GM10847 (cell line): ENCODE data around the gene TET3.

ENCODE experiments used
- POLR2A ChIP-seq: IDR thresholded peaks from 2 replicates; pipeline ENCODE4 v1.6.1; 2011; ENCODE audit not compliant: insufficient read length; ENCODE audit errors: extremely low read depth

The TET3 gene

DNA sequence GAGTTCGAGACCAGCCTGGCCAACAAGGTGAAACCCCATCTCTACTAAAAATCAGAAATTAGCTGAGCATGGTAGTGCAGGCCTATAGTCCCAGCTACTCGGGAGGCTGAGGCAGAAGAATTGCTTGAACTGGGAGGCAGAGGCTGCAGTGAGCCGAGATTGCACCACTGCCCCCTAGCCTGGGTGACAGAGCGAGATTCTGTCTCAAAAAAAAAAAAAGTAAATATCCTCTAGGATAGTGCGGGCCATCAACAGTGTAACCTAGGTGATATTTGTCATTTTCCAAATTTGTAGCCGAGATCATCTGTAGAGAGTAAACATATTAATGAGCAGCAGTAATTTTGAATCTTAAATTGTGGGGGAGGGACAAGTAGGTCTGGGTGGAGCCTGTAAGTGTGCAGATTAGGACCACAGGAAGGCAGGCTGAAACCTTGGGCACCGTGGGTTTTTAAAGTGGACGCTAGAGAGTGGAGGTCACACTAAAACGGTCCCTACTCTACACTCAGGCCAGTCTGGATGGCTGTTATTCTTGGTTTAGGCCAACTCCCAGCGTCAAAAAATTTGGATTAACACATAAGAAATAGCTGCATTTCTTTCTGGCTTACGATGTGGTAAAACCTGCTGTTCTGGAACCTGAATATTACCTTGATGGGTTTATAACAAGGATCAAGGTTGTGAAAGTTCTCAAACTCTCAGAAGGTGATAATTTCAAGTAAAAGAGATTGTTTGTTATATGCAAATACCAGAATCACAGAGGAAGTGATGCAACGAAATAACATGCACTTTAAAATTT, 22.7 kb upstream of the TET3 start:
- no peak for TF ChIP-seq POLR2A

DNA sequence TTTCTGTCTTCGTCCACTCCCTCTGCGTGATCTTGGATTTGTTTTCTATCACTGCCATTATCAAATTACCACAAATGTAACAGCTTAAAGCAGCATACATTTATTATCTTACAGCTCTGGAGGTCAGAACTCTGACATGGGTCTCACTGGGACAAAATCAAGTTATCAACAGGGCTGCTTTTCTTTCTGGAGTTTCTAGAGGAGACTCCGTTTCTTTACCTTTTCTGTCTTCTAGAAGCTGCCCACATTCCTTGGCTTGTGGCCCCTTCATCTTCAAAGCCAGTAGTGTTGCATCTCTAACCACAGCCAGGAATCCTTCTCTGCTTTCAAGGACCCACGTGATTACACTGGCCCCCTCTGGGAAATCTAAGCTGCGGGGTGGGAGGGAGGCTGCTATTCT, 21.9 kb upstream of the TET3 start:
- no peak for TF ChIP-seq POLR2A

DNA sequence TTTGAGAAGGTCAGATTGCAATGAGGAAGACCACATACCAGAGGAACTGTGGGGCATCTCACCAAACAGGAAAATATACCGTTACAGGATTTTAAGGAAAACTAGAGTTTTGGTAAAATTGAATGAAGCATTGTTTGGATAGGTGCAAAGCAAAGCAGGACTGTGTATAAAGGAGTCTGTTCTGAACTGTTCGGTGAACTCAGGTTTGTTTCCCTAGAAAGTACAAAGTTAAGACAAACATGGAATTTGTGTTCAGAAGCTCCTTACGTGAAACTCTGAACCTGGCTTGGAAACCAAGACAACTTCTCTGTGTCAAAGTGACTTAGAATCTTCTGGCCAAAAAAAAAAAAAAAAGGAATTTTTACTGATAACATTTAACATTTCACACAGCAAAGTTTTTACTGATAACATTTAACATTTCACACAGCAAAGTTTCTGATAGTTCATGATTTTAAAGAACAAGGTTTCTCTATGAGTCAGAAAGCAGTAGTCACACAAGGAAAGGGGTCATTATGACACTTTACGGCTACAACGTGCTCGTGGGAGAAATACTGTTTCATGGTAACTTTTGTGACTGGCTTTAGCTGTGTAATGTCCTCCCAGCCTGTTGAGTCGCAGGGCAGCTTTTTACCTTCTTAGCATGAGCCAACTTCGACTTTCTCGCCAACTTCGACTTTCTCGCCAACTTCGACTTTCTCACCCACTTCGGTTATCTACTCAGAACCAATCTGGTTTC, 21.2 kb upstream of the TET3 start:
- TF ChIP-seq POLR2A: no peak

DNA sequence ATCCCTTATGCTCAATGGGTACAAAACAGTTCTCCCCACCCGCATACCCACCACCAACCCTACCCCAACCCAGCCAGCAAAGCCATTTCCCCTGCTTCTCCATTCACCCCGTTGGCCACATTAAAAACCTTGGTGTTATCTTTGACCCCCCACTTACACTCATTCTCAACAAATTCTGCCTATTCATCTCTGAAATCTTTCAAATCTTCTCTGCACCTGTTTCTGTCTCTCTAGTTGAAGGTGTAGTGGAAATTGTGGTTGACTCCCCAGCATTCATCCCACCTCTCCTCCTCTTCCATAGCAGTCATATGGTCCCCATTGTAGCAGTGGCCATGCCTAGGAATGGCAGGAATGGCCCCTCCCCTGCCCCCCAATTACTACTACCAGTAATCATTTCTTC, 20.5 kb upstream of the TET3 start:
- TF ChIP-seq POLR2A: no peak

DNA sequence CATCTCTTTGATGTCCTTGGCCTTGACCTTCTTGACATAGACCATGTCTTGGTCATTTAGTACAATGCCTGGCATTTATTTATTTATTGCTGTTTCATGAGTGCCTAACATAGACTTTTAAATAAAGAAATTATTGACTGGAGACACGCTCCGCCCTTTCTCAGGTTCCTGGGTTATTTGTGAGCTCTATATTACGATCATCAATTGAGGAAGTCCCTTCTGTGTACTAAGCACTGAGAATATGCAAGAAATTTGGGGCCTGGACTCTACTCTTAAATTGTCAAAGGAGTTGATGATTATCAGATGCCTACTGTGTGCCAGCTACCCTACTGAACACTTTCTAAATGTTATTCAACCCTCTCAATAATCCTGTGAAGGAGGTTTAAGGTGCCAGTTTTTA, 19.7 kb upstream of the TET3 start:
- TF ChIP-seq POLR2A: no peak

DNA sequence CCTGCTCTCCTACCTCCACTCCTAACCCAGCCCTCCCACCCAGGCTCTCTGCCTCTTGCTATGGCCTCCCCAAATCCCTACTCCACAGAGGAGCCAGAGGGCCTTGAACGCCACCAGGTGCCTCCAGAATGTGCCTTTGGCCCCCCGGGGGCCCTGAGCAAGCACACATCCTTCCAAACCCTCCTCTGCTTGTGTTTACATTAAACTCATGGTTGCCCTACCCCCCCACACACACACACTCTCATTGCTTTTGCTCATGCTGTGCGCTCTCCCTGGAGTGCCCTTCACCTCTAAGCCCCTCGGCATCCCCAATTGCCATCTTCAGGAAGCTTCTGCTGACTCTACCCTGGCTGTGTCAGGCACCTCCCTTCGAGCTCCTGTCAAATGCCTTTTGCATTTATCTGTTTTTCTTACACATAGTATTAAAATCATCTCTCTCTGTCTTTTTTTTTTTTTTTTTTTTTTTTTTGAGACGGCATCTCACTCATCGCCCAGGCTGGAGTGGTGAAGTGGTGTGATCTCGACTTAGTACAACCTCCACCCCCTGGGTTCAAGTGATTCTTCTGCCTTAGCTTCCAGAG, 16.3 kb upstream of the TET3 start:
- no peak for TF ChIP-seq POLR2A

DNA sequence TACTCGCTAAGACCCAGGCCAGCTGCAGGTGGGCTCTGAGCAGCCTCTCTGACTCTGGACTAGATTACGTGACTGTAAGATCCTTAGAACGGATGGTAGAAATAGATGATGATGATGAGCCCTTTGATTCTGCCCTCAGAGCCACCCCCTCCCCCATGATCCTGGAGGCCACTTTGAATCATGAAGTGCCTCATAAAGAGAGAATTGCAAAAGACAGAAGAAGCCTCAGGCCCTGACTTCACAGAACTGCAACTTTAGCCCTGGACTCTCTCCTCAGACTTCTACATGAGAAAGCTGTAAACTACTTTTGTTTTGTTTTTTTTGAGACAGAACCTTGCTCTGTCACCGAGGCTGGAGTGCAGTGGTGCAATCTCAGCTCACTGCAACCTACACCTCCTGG, 15.4 kb upstream of the TET3 start:
- TF ChIP-seq POLR2A: no peak

DNA sequence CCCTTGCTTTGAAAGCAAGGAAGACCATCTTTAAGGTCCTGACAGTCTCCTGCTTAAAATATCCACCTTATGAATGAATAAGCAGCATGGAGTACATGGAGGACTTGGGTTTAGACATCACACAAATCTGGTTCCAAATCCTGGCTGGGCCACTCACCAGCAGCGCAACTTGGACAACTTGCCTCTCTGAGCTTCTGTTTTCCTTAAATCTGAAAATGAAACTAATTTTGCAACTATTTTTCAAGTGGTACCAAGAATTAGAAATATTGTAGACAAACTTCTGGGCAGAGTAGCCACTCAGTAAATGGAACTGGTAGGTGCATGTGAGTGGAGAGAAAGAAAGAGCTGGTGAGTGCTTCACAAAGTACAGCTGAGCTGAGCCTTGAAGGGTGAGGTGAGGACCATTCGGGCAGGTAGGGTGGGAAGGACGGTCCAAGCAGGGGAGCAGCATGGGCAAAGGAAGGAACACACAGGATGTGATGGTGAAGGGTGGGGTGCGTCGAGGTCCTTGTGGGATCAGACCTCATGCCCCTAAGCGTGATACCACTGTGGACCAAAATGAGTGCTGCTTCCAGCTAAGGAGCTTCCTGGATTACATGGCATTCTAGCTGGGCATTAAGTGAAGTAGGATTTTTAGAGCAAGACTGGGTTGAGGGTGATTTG, 14.4 kb upstream of the TET3 start:
- TF ChIP-seq POLR2A: no peak

DNA sequence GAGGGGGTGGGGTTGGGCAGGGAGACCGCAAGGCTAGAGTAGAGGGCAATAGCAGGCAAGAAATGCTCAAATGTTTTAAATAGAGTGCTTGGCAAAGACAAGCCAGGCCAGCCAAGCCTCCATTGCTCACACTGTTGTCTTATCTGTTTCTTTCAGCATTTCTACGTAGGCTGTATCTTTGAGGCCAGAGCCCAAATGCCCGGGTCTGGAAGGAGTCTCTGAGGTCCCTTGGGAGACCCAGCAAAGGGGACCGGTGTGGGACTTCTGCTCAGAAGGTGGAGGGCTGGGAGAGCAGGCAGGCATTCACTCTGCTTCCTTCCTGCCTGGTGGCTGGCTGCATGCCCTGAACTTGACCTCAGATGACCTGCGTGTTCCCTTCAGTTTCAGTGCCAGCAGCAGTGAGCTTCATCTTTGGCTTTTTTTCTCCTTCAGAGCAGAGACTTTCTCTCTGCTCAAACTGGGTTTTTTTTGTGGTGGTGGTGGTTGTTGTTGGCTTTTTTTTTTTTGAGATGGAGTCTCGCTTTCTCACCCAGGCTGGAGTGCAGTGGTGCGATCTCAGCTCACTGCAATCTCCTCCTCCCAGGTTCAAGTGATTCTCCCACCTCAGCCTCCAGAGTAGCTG, 13.7 kb upstream of the TET3 start:
- TF ChIP-seq POLR2A: no peak

DNA sequence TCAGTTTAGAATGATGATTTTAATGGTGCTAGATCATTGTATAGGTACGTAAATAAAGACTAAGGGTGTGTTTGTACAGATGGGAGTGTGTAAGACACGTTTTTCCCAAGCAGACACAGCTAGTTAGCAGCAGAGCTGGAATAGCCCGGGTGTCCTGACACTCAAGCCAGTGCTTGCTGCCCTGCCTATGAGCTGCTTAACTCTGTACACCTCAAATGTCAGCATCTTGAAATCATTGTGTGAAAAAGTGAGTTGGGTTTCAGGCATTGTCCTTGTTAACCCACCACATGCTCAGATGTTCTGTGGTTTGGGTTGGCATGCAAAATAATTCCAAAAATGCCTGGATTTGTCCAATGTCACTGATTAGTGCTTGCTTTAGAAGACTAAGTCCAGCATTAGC, 13.0 kb upstream of the TET3 start:
- TF ChIP-seq POLR2A: no peak

DNA sequence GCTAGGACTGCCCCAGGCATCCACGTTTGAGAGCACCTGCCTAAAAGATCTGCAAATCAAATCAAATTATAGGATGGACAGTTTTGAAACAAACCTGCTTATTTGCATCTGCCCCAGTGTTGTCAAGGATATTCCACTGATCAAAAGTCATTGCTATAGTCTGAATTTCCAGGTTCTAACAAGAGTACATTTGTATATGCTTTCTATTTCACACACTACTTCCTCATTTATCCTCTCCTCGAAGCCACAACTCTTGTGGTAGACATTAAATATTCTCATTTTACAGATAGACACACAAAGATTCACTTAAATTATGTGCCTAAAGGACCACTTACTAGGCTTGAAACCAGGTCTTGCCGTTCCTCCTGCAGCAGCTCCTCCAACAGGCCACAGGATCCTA, 11.9 kb upstream of the TET3 start:
- no peak for TF ChIP-seq POLR2A

DNA sequence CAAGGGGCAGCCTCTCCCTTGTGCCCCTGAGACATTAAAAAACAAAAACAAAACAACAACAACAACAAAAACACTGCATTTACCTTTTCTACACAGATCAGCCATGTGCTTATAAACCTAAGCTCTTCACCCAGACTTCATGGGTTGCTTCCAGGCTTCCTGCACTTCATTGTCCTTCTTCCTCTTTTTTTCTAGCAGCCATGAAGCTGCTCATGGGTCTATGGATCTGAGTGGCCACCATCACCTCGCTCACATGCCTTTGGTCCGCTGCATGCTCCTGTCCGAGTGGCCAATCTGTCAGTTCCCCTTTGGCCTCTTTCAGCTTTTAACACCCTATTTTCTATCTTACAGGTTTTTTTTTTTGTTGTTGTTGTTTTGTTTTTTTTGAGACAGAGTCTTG, 9.0 kb upstream of the TET3 start:
- TF ChIP-seq POLR2A: no peak

DNA sequence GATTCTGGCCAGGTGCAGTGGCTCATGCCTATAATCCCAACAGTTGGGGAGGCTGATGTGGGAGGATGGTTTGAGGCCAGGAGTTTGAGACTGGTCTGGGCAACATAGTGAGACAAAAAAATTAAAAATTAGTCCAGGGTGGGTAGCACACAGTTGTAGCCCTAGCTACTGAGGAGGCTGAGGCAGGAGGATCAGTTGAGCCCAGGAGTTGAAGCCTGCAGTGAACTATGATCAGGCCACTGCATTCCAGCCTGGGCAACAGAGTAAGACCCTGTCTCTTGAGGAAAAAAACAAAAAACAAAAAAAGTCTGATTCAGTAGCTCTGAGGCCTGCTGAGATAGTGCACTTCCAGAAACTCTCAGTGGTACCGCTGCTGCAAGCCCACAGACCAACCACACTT, 7.9 kb upstream of the TET3 start:
- TF ChIP-seq POLR2A: no peak

DNA sequence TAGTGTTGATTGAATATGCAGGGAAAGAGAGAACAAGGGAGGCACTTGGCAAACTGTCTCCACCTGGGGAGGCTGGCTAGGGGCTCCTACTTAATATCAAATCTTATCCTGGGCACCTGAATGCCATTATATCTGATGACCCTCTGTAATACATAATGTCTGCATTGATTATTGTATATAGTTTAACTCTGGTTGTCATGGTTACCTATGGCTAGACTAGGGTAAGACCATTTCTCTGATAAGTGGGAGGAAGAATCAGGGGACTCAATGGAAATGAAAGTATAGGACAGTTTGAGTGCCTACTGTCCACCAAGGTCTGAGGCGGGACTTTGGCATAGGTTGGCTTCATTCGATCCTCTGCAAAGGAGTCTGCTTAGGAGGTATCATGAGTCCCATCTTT, 7.2 kb upstream of the TET3 start:
- no peak for TF ChIP-seq POLR2A

DNA sequence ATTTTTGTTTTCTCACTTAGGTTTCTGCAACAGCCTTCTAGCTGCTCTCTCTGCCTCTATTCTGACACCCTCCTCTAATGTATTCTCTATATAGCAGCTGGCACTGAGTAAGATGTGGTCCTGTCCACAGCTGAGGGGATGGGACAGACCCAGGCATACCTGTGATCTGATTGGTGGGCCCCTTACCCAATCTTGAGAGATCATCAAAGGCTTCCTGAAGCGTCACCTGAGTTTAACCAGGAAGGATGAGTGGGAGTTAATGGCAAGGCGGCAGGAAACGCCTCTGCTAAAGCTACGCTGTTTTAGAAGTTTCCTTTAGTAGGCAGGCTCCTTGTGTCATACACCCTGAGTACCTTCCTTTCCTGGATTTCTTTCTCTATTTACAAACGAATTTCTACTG, 5.7 kb upstream of the TET3 start:
- TF ChIP-seq POLR2A: no peak
